Effector CD8-positive, alpha-beta T cell (primary cell): ENCODE results near the gene EID3.
"Not testable (repeated sequence)": the region's sequence is repeated elsewhere in the genome, so short reads cannot be mapped to it uniquely, and the experiment has no call there.

Experiments used
- DNase-seq: peaks from one replicate; lab custom pipeline; 2025; lab: John Stamatoyannopoulos, UW

Gene EID3

GRCh38 chr12:104290320-104290719, 13.2 kb upstream of the EID3 start:
- no peak for DNase-seq

GRCh38 chr12:104290855-104291254, 12.7 kb upstream of the EID3 start:
- DNase-seq: no peak

DNA sequence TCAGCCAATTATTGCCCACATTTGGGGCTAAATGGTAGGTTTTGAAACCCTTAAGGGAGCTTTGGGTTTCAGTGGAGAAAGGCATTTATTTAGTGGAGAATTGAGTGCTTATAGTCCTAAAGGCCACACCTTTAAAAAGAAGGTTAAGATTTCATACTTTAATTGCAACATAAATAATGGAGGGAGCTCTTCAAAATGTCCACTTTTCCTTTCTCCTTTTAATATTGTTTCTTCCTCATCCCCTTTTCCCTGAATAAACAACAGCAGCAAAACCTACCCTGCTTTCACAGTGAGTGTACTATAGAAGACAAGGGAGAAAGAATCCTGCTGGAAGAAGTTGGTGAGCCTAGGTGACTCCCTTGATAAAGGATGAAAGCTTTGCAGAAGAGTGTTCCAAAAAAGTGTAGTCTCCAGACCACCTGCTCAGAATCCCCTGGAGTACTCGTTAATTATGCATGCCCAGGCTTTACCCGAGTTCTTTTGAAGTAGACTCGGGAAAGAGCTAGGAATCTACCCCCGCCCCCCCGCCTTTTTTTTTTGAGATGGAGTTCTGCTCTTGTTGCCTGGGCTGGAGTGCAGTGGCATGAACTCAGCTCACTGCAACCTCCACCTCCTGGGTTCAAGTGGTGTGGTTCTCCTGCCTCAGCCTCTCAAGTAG, 11.5 kb upstream of the EID3 start:
- no peak for DNase-seq

DNA sequence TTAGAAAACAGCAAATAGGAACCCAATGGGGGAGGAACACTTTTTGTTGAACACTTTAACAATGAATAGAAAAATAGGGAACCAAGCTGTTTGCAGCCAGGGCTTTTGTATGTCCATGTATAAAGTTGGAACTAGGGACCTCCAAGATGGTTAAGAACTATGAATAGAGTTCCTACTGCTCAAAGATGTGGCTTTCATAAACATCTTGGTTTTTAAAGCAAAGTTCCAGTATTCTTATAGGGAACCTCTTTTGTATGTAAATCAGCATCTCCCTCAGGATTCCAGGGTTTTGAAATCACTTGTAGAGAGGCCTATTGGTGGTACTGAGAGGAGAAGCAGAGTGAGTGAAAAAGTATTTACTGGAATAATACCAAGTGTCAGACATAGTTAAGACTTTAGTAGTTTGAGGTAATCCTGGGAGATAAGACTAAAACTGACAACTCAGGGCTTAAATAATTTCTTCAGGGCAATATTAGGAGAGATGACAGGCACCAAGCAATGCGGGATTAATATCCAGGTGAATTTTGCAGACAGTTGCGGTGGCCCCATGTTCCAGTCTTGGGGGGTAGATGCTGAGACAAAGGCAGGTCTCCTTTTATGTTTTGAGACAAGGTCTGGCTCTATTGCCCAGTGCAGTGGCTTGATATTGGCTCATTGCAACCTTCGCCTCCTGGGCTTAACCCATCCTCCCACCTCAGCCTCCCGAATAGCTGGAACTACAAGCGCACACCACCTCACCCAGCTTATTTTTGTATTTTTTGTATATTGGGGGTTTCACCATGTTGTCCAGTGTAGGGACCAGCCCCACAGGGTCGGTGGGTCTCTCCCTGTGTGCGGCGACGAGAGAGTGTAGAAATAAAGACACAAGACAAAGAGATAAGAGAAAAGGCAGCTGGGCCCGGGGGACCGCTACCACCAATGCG, 10.4 kb upstream of the EID3 start:
- DNase-seq: no peak

- DNase-seq: not testable (repeated sequence)
These were observed 9.2 kb upstream of the EID3 start for GRCh38 chr12:104294158-104294859.

DNA sequence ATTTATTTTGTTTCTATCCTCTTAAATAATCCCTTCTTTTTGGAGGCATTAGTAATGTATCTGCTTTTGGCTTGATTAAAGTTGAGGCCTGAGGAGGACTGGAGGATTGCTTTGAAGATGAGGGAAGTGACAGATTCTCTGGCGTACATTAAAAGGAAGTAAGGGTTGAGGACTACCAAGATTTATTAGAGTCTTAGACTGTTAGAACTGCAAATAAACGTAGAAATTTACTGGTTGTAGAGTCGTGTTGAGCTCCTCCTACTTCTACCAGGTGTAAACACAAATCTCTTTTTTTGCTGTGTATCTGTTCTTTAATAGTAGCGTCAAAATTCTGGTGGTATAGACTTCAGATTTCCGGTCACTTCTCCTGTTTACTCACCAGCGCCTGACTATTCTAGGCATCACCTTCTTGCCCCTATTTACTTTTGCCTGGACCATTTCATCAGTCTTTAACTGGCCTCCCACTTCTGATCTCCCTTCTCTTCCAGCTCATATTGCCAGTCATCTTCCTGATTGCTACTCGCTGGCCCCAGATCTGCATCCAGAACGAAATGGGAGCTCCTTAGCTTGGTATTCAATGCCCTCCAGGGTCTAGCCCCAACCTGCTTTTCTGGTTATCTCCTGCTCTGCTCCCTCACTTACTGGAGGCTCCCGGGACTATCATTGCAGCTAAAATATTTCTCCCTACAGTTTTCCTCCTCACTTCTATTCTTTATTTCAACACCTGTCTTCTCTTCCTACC, 8.4 kb upstream of the EID3 start:
- no peak for DNase-seq

GRCh38 chr12:104295954-104296353, 7.6 kb upstream of the EID3 start:
- no peak for DNase-seq

DNA sequence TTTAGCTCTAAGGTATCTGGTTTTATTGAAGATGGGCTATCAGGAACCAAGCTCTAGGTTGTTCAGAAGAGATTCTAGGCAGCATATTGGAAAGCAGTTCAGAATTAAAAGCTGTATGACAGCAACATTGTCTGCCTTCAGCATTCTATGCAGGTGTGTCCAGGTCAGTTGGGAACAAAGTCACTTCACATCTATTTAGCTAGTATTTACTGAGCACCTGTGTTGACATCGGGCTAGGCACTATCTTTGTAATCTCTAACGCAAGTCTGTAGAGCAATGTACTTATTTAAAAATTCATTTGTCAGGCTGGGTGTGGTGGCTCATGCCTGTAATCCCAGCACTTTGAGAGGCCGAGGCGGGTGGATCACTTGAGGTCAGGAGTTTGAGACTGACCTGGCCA, 6.8 kb upstream of the EID3 start:
- no peak for DNase-seq

- no peak for DNase-seq
These were observed 5.9 kb upstream of the EID3 start for GRCh38 chr12:104297477-104298113.

- no peak for DNase-seq
These were observed 3.6 kb upstream of the EID3 start for GRCh38 chr12:104299842-104300481.

- DNase-seq: no peak
These were observed 896 bp downstream of the EID3 start for GRCh38 chr12:104304261-104305009.

DNA sequence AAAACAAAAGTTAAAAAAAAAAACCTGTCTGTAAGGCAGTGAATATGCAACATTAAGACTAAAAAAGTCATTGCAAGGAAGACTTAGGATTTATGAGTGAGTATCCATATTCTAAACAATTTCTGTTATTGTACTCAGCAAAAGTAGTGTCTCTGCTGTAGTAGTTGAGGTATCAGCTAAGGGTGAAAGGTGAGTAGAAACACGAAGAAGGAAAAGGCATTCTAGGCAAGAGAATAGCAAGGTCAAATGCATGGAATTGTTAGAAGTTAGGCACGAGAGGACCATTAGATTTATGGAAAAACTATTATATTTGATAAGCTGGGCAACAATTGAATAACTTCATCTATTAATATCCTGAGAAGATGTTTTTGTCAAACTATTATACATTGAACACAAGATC, 1.8 kb downstream of the EID3 start:
- no peak for DNase-seq

DNA sequence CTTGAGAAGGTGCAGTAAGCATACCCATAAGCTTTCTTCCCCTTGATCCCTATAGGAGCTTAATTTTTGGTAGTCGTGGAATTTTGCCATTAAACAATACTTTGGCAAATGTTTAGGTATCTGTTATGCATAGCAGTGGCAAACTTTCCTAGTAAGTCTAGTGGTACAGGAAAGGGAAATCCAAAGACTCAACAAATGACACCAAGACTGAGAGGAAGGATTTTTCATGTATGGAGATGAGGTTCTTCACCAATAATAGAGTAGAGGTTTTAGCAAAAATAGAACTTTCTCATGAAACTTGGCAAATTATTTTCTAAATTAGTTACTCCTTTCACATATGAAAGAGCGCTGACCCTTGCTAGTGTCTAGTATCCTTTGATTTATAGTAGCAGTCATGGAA, 2.8 kb downstream of the EID3 start:
- no peak for DNase-seq

- no peak for DNase-seq
These were observed 3.6 kb downstream of the EID3 start for GRCh38 chr12:104306943-104307654.

DNA sequence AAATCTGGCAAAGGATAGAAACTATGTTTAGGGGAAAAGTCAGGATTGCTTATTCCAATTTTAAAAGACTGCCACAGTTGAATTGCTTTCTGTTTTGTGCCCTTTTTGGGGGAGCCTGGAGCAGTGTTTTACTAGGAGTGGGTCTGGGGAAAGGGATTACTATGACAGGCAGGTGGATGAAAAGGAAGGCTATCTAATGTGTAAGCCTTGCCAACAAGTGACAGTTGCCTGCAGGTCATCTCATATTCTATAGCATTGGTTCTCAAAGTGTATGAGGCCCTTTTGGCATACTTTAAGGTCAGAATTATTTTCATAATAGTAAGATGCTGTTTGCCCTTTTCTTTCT, 4.1 kb downstream of the EID3 start:
- DNase-seq: no peak

DNA sequence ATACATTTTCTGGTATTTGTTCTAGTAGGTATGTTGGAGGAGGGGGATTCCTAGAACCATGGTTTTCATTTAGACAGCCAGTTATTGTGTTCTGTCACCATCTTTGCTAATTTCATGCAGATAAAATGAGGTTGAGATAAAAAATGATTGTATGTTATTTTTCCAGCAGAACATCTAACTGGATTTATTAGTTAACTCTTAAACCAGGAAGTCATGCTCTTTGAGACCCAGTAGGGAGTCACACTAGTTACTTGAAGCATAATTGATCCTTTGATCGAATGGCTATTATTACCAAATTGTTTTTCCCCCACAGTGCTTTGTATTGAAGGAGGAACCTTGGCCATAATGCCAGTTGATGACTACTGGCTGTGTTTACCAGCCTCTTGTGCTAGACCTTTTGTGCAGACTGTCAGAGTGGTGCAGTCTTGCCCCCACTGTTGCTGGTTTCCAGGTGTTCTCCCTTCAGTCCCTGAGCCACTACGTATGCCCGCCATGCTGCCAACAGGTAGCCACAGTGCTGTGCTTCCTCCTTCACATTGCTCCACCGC, 6.0 kb downstream of the EID3 start:
- DNase-seq: no peak

DNA sequence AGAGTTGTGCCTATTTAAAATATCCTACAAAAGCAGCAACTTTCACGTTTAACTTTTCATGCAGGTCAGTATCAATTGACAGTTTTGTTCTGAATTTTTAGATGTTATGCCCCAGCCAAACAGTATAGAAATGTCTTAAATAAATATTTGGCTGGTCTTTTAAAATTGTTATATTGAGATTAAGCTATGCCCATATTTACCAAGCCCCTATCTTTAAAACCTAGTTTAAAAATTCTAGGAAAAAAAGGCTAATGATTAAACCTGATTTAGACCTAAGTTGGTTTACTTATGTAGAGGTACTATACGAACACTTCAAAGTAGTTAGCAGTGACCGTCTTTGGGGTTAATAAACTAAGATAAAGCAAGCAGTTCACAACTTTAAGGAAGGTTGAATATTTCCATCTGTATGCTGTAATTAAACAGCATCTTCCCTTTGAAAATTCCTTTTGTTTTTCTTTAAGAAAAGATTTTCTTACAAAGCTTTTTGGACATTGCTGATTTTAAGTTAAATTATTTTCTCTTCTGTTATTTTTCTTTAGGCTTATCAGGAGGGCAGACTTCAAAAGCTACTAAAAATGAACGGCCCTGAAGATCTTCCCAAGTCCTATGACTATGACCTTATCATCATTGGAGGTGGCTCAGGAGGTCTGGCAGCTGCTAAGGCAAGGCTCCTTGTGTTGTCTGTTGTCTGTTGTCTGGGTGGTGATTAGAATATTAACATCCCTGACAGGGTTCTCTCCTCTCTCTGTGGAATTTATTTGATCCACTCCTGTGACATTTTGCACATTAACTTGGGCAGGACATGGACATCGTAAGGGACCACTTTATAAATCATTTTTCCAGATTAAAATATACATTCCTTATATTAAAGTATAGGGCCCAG, 7.5 kb downstream of the EID3 start:
- DNase-seq: no peak

DNA sequence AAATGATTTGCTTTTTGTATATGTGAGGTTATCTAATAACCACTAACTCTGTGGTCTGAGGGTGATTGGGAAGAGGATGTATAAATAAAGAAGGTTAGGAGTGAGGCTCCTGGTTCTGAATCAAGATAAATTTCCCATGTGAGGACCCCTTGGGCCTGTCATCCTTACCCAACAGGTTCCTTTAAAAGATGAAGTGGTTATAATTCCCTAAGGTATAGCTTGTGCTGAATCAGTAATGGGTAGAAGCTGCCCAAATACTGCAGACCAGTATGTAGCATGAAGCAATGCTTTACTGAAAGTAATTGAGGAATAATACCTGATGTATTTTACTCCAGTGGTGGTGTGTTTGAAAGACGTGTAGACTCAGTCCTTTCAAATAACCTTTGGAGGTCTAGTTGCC, 8.7 kb downstream of the EID3 start:
- no peak for DNase-seq
